CD4-positive, alpha-beta T cell (primary cell): ENCODE results near the gene ARL15. TPM values are rescaled to one million over a fixed set of nuclear protein-coding genes. Genes with fewer than 3 reads are reported as not detected.

ENCODE experiments used
- ATAC-seq: fragments of 200-7000 bp; cut with Tn5 transposase; one replicate; pipeline ENCODE4 v1.10.0; 2022; ENCODE audit warnings: mild to moderate bottlenecking; ENCODE audit not compliant: poor library complexity
- CTCF ChIA-PET: fragments of 350-600 bp; sonication (Branson Sonifier 250); formaldehyde crosslinking; loops from one replicate; lab custom pipeline; 2021; ENCODE audit warnings: antibody characterized with exemption, inconsistent platforms; lab: Charles Lee
- POLR2A ChIA-PET: fragments of 350-600 bp; sonication (Branson Sonifier 250); formaldehyde crosslinking; loops from one replicate; lab custom pipeline; 2021; ENCODE audit warnings: antibody characterized with exemption, inconsistent platforms; lab: Charles Lee
- DNase-seq, 14 experiments: peaks; one replicate each; pipeline ENCODE4 v3.0.0-alpha.2; 2013 to 2020; ENCODE audit warnings: mixed read lengths in 2 of 14
- H3K27ac ChIP-seq, 2 donors: one replicate each; pipeline versions ENCODE4 v1.5.1 to v1.7.0; 2013; ENCODE audit warnings: low read length in 2 of 2, low read depth in 1 of 2, mild to moderate bottlenecking in 1 of 2
- H3K27me3 ChIP-seq, 2 experiments: 1 replicate in 1 of 2; 2 replicates in 1 of 2; pipeline versions ENCODE4 v1.6.1 to v1.7.0; 2013; ENCODE audit warnings: low read length in 2 of 2, control low read depth in 1 of 2, mild to moderate bottlenecking in 1 of 2, moderate library complexity in 1 of 2; ENCODE audit not compliant: insufficient read depth in 2 of 2, control insufficient read depth in 1 of 2
- H3K36me3 ChIP-seq: one replicate; pipeline ENCODE4 v1.6.1; 2013; ENCODE audit warnings: low read length, control low read depth; ENCODE audit not compliant: insufficient read depth
- H3K4me1 ChIP-seq: one replicate; pipeline ENCODE4 v1.6.1; 2013; ENCODE audit warnings: low read length, control low read depth; ENCODE audit not compliant: insufficient read depth
- H3K4me3 ChIP-seq: one replicate; pipeline ENCODE4 v1.5.1; 2013; ENCODE audit warnings: mild to moderate bottlenecking, low read length, moderate library complexity
- H3K9me3 ChIP-seq, 2 experiments: 1 replicate in 1 of 2; 2 replicates in 1 of 2; pipeline versions ENCODE4 v1.6.1 to v1.7.0; 2013; ENCODE audit warnings: low read length in 2 of 2, mild to moderate bottlenecking in 2 of 2, control low read depth in 1 of 2, moderate library complexity in 1 of 2; ENCODE audit not compliant: control insufficient read depth in 1 of 2, insufficient read depth in 1 of 2
- H3K27ac Mint-ChIP-seq: one replicate; pipeline ENCODE4 v1.8.0; 2020; ENCODE audit warnings: mixed read lengths
- H3K27me3 Mint-ChIP-seq: one replicate; pipeline ENCODE4 v1.8.0; 2021; ENCODE audit warnings: mixed read lengths
- H3K36me3 Mint-ChIP-seq: one replicate; pipeline ENCODE4 v1.8.0; 2021; ENCODE audit warnings: low read depth, mixed read lengths
- H3K4me1 Mint-ChIP-seq: one replicate; pipeline ENCODE4 v1.8.0; 2021; ENCODE audit warnings: low read depth, mixed read lengths
- H3K4me3 Mint-ChIP-seq: one replicate; pipeline ENCODE4 v1.8.0; 2020; ENCODE audit warnings: mild to moderate bottlenecking, mixed read lengths
- H3K9me3 Mint-ChIP-seq: one replicate; pipeline ENCODE4 v1.8.0; 2020; ENCODE audit warnings: mixed read lengths
- CTCF ChIP-seq: fragments of 200-600 bp; IDR thresholded peaks from one replicate; pipeline ENCODE4 v1.8.0; 2022; ENCODE audit warnings: antibody characterized with exemption, mild to moderate bottlenecking
- intact Hi-C, 2 experiments: fragments of 100-400 bp; cut with DNase I in 1 of 2; cut with micrococcal nuclease in 1 of 2; formaldehyde crosslinking; loops; one replicate each; pipeline versions ENCODE4 v1.15.1 to v1.9.0; 2023 to 2025; cut with DNase I, micrococcal nuclease
- total RNA-seq, 174 experiments: library from RNA in 2 of 174; stranded (reverse) in 2 of 174; gene quantifications; one replicate each; pipeline ENCODE4 v1.2.3 and lab custom pipeline; 2021 to 2026

Gene ARL15
- total RNA-seq, 2 experiments from 2014 or later, result 9.1 to 10.6 TPM

- Histone ChIP-seq H3K9me3 (peaks cover 0 to 5% of the 10 kb centered on the region in 2 experiments), H3K4me3 (no peak overlapping the region), H3K27ac (no peak overlapping the region), H3K36me3 (no peaks in the 10 kb centered on the region), H3K4me1 (no peaks in the 10 kb centered on the region), H3K27me3 (no peaks in the 10 kb centered on the region)
- Mint-ChIP-seq H3K9me3 (no peaks in the 10 kb centered on the region), H3K27me3 (no peaks in the 10 kb centered on the region), H3K36me3 (peaks cover 68% of the 10 kb centered on the region), H3K4me1 (no peaks in the 10 kb centered on the region), H3K4me3 (no peak overlapping the region), H3K27ac (no peak overlapping the region)
- CTCF ChIA-PET, result no interaction called here
- no peak for TF ChIP-seq CTCF
- POLR2A ChIA-PET, result no interaction called here
- intact Hi-C loops, result no loop called here
- DNase-seq (no peak), ATAC-seq (no peak)
These were observed 366.4 kb downstream of the ARL15 start for GRCh38 chr5:53943938-53944337.

GRCh38 chr5:53942724-53943123, 367.6 kb downstream of the ARL15 start:
- DNase-seq, result no peak
- no peak for ATAC-seq
- Histone ChIP-seq H3K27ac (no peak overlapping the region), H3K9me3 (peaks cover 0 to 5% of the 10 kb centered on the region in 2 experiments), H3K36me3 (no peaks in the 10 kb centered on the region), H3K4me3 (no peak overlapping the region), H3K27me3 (no peaks in the 10 kb centered on the region), H3K4me1 (no peaks in the 10 kb centered on the region)
- intact Hi-C loops, result no loop called here
- POLR2A ChIA-PET, result no interaction called here
- CTCF ChIA-PET, result no interaction called here
- H3K27me3 Mint-ChIP-seq, result no peaks in the 10 kb centered on the region
- H3K4me3 Mint-ChIP-seq, result no peak overlapping the region
- no peak for TF ChIP-seq CTCF
- H3K27ac Mint-ChIP-seq, result no peak overlapping the region
- no peaks in the 10 kb centered on the region for H3K9me3 Mint-ChIP-seq
- no peaks in the 10 kb centered on the region for H3K4me1 Mint-ChIP-seq
- peaks cover 70% of the 10 kb centered on the region for H3K36me3 Mint-ChIP-seq

- H3K27me3 Mint-ChIP-seq, result no peaks in the 10 kb centered on the region
- H3K4me3 Mint-ChIP-seq, result no peak overlapping the region
- peaks cover 0 to 5% of the 10 kb centered on the region in 2 experiments for H3K9me3 ChIP-seq
- no peaks in the 10 kb centered on the region for H3K36me3 ChIP-seq
- TF ChIP-seq CTCF, result no peak
- no peak for DNase-seq
- peaks cover 63% of the 10 kb centered on the region for H3K36me3 Mint-ChIP-seq
- H3K27ac Mint-ChIP-seq, result no peak overlapping the region
- H3K4me3 ChIP-seq, result no peak overlapping the region
- H3K27ac ChIP-seq, result no peak overlapping the region
- H3K4me1 Mint-ChIP-seq, result no peaks in the 10 kb centered on the region
- intact Hi-C loops, result no loop called here
- H3K9me3 Mint-ChIP-seq, result no peaks in the 10 kb centered on the region
- CTCF ChIA-PET, result interaction anchor here (0.9 kb wide), 1 partner anchor 11 kb away, joined by 4 read pairs; no protein-coding TSS in a partner anchor
- H3K4me1 ChIP-seq, result no peaks in the 10 kb centered on the region
- no peak for ATAC-seq
- no peaks in the 10 kb centered on the region for H3K27me3 ChIP-seq
- POLR2A ChIA-PET, result no interaction called here
These were observed 369.5 kb downstream of the ARL15 start for GRCh38 chr5:53940921-53941320.
